Breast epithelium (tissue), 4 donors: ENCODE data around the gene CDCA3. TPM values are rescaled to one million over a fixed set of nuclear protein-coding genes. Genes with fewer than 3 reads are reported as not detected.

Experiments used
- DNase-seq, 2 donors: peaks; one replicate each; pipeline ENCODE4 v3.0.0-alpha.2; 2019; ENCODE audit warnings: low spot score in 2 of 2
- H3K27ac ChIP-seq, 2 donors: fragments of 200-600 bp; sonication (generic) in 1 of 2; one replicate each; pipeline ENCODE4 v1.5.1; 2016 to 2019; ENCODE audit warnings: mild to moderate bottlenecking in 1 of 2
- H3K27me3 ChIP-seq, 2 donors: fragments of 200-600 bp; sonication (generic) in 1 of 2; one replicate each; pipeline versions ENCODE4 v1.5.1 to v1.6.0; 2017 to 2019; ENCODE audit warnings: control low read depth in 1 of 2, mild to moderate bottlenecking in 1 of 2
- H3K36me3 ChIP-seq: fragments of 200-600 bp; one replicate; pipeline ENCODE4 v1.5.1; 2019
- H3K4me1 ChIP-seq, 2 donors: fragments of 200-600 bp; sonication (generic); one replicate each; pipeline ENCODE4 v1.5.1; 2016 to 2019; ENCODE audit warnings: control low read depth in 1 of 2
- H3K4me3 ChIP-seq, 3 donors: fragments of 200-600 bp; sonication (generic); 1 replicate in 2 of 3; 2 replicates in 1 of 3; pipeline ENCODE4 v1.5.1; 2016 to 2019; ENCODE audit warnings: mild to moderate bottlenecking in 3 of 3, moderate library complexity in 2 of 3
- H3K9me3 ChIP-seq, 2 donors: fragments of 200-600 bp; sonication (generic) in 1 of 2; one replicate each; pipeline ENCODE4 v1.5.1; 2016 to 2019; ENCODE audit warnings: control low read depth in 1 of 2
- POLR2A ChIP-seq: fragments of 450-650 bp; IDR thresholded peaks from one replicate; pipeline ENCODE4 v1.6.1; 2016; ENCODE audit warnings: antibody characterized with exemption, mild to moderate bottlenecking, moderate library complexity
- POLR2AphosphoS5 ChIP-seq, 3 donors: sonication (generic); formaldehyde crosslinking; IDR thresholded peaks; one replicate each; pipeline ENCODE4 v1.6.1; 2017; ENCODE audit warnings: antibody characterized with exemption in 3 of 3
- intact Hi-C: fragments of 100-400 bp; cut with DNase I; formaldehyde crosslinking; loops from one replicate; pipeline ENCODE4 v1.15.1; 2023; ENCODE audit warnings: low total_unique reads
- total RNA-seq, 3 donors: library from RNA; depleted of rRNA; stranded (reverse); fragments of >200 nt; gene quantifications; one replicate each; pipeline ENCODE4 v1.1.0, GENCODE V29; 2016
- TF ChIP-seq, protein P1 (sequence below), 3 donors: fragments of 450-650 bp; IDR thresholded peaks; one replicate each; pipeline ENCODE4 v1.5.1; 2016 to 2017; ENCODE audit warnings: antibody characterized with exemption in 3 of 3, mild to moderate bottlenecking in 3 of 3, moderate library complexity in 3 of 3

The CDCA3 gene
- total RNA-seq, 3 donors from 2014 or later = 0.33 to 3.0 (median 1.8) TPM

DNA sequence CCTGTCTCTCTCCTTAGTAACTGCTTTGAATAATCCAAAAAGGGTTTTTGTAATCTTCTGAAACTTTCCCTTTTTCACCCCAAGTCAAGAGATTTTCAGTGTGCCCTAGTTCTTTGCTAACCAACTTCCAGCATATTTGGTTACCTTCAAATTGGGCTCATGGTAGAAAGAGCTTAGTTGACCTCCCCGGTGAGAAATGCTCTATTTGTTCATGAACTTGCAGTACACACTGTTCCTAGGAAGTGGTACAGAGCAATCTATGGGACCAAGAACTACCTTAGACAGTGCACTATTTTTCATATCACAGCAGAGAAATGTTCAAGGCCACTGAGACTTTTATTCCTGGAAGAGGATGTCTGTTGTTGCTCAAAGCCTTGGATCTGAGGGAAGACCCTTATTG is 2.5 kb upstream of the CDCA3 start:
- TF ChIP-seq, protein P1, sequence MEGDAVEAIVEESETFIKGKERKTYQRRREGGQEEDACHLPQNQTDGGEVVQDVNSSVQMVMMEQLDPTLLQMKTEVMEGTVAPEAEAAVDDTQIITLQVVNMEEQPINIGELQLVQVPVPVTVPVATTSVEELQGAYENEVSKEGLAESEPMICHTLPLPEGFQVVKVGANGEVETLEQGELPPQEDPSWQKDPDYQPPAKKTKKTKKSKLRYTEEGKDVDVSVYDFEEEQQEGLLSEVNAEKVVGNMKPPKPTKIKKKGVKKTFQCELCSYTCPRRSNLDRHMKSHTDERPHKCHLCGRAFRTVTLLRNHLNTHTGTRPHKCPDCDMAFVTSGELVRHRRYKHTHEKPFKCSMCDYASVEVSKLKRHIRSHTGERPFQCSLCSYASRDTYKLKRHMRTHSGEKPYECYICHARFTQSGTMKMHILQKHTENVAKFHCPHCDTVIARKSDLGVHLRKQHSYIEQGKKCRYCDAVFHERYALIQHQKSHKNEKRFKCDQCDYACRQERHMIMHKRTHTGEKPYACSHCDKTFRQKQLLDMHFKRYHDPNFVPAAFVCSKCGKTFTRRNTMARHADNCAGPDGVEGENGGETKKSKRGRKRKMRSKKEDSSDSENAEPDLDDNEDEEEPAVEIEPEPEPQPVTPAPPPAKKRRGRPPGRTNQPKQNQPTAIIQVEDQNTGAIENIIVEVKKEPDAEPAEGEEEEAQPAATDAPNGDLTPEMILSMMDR (IDR thresholded peaks at IDR 0.05) = no peak
- TF ChIP-seq POLR2AphosphoS5 (IDR thresholded peaks at IDR 0.05) (no peak), POLR2A (no peak)
- Histone ChIP-seq H3K36me3 (no peaks in the 10 kb centered on the region), H3K4me3 (no peak overlapping the region), H3K9me3 (no peaks in the 10 kb centered on the region), H3K27me3 (no peaks in the 10 kb centered on the region), H3K4me1 (peaks cover 4 to 6% of the 10 kb centered on the region in 2 donors), H3K27ac (peak overlapping the region in 1 of 2 donors; percentile 64)
- DNase-seq = no peak
- intact Hi-C loops = no loop called here

DNA sequence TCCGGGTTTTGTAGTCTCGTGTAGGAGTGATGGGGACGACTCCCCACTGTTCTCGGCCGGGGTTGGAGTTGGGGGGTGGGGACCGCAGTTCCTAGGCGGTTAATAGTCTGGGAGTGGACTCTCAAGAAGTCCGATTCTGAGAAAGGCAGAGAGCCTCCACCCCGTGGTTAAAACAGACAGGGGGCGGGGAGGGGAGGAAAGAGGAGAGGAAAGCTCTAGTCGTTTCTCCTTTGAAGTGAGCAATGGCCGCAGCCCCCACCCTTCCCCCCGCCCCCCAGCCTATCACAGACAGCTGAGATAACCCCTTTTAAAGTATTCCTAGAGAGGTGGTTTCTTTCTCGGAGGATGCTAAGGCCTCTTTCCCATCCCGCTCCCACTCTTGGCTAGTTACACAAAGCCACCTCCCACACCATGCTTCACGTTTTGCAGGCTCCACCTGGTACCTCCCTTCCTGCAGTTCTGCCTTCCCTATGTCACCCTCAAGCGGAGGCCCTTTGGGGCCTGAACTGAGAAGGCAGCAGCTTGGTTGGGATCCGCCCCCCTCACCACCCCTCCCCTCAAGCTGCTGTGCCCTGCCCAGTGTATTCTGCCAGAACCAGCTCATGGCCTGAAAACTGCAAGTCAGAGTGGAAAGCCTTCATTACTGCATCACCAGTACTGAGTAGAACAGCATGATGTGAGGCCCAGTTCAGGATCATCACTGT is 1.7 kb upstream of the CDCA3 start:
- peak overlapping the region; percentile 74 to 80 (median 75) for H3K4me3 ChIP-seq
- intact Hi-C loops = no loop called here
- no peaks in the 10 kb centered on the region for H3K9me3 ChIP-seq
- TF ChIP-seq, protein P1 (IDR thresholded peaks at IDR 0.05) = no peak
- TF ChIP-seq POLR2AphosphoS5 (IDR thresholded peaks at IDR 0.05) (no peak), POLR2A (no peak)
- H3K36me3 ChIP-seq = no peaks in the 10 kb centered on the region
- H3K27me3 ChIP-seq = no peaks in the 10 kb centered on the region
- peaks cover 4 to 6% of the 10 kb centered on the region in 2 donors for H3K4me1 ChIP-seq
- peak overlapping the region; percentile 64 to 94 for H3K27ac ChIP-seq
- no peak for DNase-seq

DNA sequence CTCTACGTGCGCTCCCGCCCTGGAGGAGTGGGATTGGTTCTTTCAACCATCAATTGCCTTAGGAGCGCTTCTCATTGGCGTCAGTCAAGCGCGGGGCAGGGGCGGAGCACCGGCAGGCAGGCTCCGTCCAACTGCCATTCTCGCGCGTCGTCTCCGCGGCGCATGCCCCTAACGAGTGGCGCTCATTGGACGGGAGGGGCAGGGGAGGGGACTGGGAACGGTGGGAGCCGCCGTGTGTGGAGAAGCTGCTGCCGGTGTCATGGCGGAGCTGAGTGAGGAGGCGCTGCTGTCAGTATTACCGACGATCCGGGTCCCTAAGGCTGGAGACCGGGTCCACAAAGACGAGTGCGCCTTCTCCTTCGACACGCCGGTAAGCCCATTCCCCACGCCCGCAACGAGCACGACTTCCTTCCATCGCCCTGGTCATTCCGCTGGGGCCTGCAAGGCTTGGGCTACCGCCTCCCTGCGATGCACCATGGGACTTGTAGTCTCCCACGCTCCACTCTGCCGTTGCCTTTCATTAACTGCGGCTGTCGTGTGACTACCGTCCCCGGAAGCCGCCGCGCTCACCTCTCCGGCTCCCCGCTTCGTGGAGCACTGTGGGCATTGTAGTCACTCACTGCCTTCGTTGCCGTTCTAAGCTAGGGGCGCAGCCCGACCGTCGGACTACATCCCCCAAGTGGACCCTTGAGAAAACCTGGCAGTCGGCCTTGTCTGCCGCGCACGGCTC is 1.0 kb upstream of the CDCA3 start, which contains the start of gene USP5:
USP5 (plus strand) TSS at position 230 of the 730 bp plus-strand sequence; CDS start at position 260, 30 bp downstream.
- intact Hi-C loops = no loop called here
- peaks cover 4 to 6% of the 10 kb centered on the region in 2 donors for H3K4me1 ChIP-seq
- H3K4me3 ChIP-seq = peak within 1 kb of the TSS; percentile 74 to 80 (median 75)
- TF ChIP-seq POLR2A (no peak), POLR2AphosphoS5 (IDR thresholded peaks at IDR 0.05) (peak; percentile 85 to 90 (median 90))
- TF ChIP-seq, protein P1 (IDR thresholded peaks at IDR 0.05) = no peak
- no peaks in the 10 kb centered on the region for H3K9me3 ChIP-seq
- peak within 1 kb of the TSS; percentile 93 to 94 for H3K27ac ChIP-seq
- no peaks in the 10 kb centered on the region for H3K27me3 ChIP-seq
- no peaks in the 10 kb centered on the region for H3K36me3 ChIP-seq
- peak; percentile 98 to 99 for DNase-seq

DNA sequence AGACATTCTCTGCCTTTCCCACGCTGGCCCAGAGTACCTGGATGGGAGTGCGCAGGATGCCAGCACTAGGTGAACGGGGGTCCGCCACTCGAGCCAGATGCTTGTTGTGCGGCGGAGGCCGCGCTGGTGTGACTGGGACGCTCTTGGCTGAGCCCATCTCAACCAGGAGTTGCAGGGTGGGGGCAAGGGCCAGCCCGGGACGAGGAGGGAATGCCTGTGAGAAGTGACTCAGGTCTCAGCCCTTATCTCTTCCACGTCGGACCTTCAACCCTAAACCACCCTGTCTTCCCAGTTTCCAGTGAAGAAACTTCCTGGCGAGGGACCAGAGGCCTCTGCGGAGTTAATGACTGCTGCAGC is 312 bp downstream of the CDCA3 start:
- H3K4me3 ChIP-seq = peak overlapping the region in 2 of 3 donors; percentile 74 to 80
- DNase-seq = no peak
- H3K27ac ChIP-seq = peak overlapping the region in 1 of 2 donors; percentile 94
- TF ChIP-seq POLR2A = no peak
- no peak for TF ChIP-seq POLR2AphosphoS5 (IDR thresholded peaks at IDR 0.05)
- TF ChIP-seq, protein P1 (IDR thresholded peaks at IDR 0.05) = no peak
- no peaks in the 10 kb centered on the region for H3K36me3 ChIP-seq
- peaks cover 4 to 6% of the 10 kb centered on the region in 2 donors for H3K4me1 ChIP-seq
- no peaks in the 10 kb centered on the region for H3K27me3 ChIP-seq
- intact Hi-C loops = no loop called here
- no peaks in the 10 kb centered on the region for H3K9me3 ChIP-seq
